Measurements from ENCODE around the gene PARS2. TPM values are rescaled to one million over a fixed set of nuclear protein-coding genes. Genes with fewer than 3 reads are reported as not detected.

Gene PARS2
- total RNA-seq, 1 experiment from 2014 or later, result 9.6 TPM

DNA sequence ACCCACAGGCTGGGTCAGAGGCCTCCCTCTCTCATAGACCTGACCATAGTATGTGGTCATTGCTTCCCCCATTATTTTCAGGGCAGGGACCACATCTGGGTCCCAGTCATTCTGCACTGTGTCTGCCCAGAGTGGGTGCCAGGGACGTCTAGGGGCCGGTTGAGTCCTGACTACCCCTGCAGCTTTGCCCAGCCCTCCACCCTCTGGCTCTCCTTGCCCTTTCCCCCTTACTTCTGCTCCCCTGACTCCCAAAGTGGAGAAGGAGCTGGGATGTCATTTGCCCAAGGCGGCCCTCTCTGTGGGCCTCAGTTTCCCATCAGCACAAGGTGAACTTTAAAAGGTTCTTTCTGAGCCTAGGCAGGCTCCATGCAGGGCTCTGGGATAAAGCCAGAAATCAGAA is 41.1 kb upstream of the PARS2 start:
- Histone ChIP-seq H3K4me3 (replicated peaks in 1 of 2; ENCODE audit: low read depth in 1 of 2, low read length in 2 of 2) (no peak overlapping the region), H3K79me2 (ENCODE audit: insufficient read depth, low read length) (no peaks in the 10 kb centered on the region), H2AFZ (ENCODE audit: low read depth, low read length, poor library complexity, severe bottlenecking) (no peak overlapping the region), H3K9me2 (ENCODE audit: insufficient read depth) (no peaks in the 10 kb centered on the region), H3K4me1 (ENCODE audit: control insufficient read depth in 1 of 2, insufficient read depth in 2 of 2, low read length in 2 of 2) (peaks cover 10 to 59% of the 10 kb centered on the region in 2 experiments), H3K27ac (ENCODE audit: low read depth, low read length) (no peak overlapping the region), H3K27me3 (ENCODE audit: insufficient read depth, low read length) (no peaks in the 10 kb centered on the region), H3K9me3 (ENCODE audit: control insufficient read depth in 1 of 2, insufficient read depth in 1 of 2, low read depth in 1 of 2, low read length in 2 of 2) (no peaks in the 10 kb centered on the region), H3K36me3 (ENCODE audit: control insufficient read depth in 1 of 2, insufficient read depth in 2 of 2, low read length in 2 of 2) (no peaks in the 10 kb centered on the region), H4K20me1 (ENCODE audit: insufficient read depth) (no peaks in the 10 kb centered on the region), H3K4me2 (ENCODE audit: low read length) (no peak overlapping the region), H3K9ac (ENCODE audit: low read length) (no peak overlapping the region)
- POLR2A ChIA-PET, result no interaction called here
- CTCF ChIA-PET, result no interaction called here
- BruUV-seq (replicated peaks), result no TSS peak
- ATAC-seq (no peak), DNase-seq (ENCODE audit: low read depth, low spot score) (no peak)
- TF ChIP-seq TCF7L2 (IDR thresholded peaks at IDR 0.05; ENCODE audit: borderline replicate concordance, extremely low read depth, insufficient read depth, insufficient read length) (no peak), SIN3A (IDR thresholded peaks at IDR 0.05; ENCODE audit: low read depth) (no peak), EZH2 (IDR thresholded peaks at IDR 0.05) (no peak), POLR2AphosphoS5 (IDR thresholded peaks at IDR 0.05; ENCODE audit: low read depth, low read length) (no peak), ZNF274 (IDR thresholded peaks at IDR 0.05; ENCODE audit: low read depth, low read length) (no peak), EGR1 (IDR thresholded peaks at IDR 0.05; ENCODE audit: low read depth) (no peak), ZFX (IDR thresholded peaks at IDR 0.05) (no peak), POLR2A (IDR thresholded peaks at IDR 0.05; ENCODE audit: borderline replicate concordance, extremely low read depth, insufficient read depth, insufficient read length) (no peak), CEBPB (IDR thresholded peaks at IDR 0.05; ENCODE audit: low read depth) (no peak), RAD21 (IDR thresholded peaks at IDR 0.05; ENCODE audit: low read depth) (no peak), ELF1 (IDR thresholded peaks at IDR 0.05; ENCODE audit: borderline replicate concordance, low read depth) (no peak), SRF (IDR thresholded peaks at IDR 0.05; ENCODE audit: low read depth) (no peak), CBX3 (IDR thresholded peaks at IDR 0.05; ENCODE audit: low read depth) (no peak)
- TF ChIP-seq, protein P1, sequence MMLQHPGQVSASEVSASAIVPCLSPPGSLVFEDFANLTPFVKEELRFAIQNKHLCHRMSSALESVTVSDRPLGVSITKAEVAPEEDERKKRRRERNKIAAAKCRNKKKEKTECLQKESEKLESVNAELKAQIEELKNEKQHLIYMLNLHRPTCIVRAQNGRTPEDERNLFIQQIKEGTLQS (IDR thresholded peaks at IDR 0.05), result no peak
- TF ChIP-seq, protein P2, sequence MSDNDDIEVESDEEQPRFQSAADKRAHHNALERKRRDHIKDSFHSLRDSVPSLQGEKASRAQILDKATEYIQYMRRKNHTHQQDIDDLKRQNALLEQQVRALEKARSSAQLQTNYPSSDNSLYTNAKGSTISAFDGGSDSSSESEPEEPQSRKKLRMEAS (IDR thresholded peaks at IDR 0.05), result no peak
- intact Hi-C loops (cut with micrococcal nuclease), result loop anchor here (5.0 to 10.0 kb wide), 2 partner anchors 38 to 219 kb away; no protein-coding TSS in a partner anchor
- RAD21 ChIA-PET (ENCODE audit: low non-redundant PET in 1 of 2, low total read pairs in 2 of 2, uncharacterized antibody in 2 of 2, unreplicated experiment in 2 of 2), result no interaction called here
